GM19025 (cell line): ENCODE data around the gene GPLD1.

Experiments used
- ATAC-seq: cut with Tn5 transposase; IDR thresholded peaks from one replicate; pipeline ENCODE4 v1.9.1; 2021; ENCODE audit warnings: mild to moderate bottlenecking, low read depth, moderate library complexity; ENCODE audit not compliant: unreplicated experiment

The GPLD1 gene

DNA sequence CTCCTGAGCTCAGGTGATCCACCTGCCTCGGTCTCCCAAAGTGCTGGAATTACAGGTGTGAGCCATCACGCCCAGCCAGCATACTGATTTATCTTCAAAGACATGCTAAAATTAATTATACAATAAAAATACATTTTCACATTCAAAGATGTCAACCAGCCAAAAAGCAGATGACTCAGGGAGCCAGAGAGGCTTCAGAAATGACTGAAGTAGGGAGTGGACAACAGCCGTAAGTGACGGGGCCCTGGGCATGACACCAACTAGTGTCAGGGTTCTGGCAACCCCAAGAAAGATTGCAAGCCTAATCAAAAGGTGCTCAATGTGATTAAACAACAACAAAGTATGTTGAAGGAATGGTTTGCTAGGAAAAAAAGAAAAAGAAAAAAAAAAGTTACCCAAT lies 28.4 kb downstream of the GPLD1 start:
- no peak for ATAC-seq

DNA sequence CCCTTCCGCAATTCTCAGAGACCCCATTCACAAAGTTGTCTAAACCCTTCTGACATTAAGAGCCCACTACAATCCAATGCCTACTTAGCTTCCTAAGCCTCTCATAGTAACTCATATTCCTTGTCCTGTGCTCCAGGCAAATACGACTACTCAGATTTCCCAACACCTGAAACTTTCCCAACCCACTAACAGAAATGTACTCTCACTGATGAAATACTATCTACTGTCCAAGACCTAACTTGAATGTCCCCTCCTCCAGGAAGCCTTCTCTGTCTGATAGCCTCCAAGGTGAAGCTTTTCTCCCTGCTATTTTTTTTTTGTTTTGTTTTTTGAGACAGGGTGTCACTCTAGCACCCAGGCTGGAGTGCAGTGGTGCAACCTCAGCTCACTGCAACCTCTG lies 30.4 kb downstream of the GPLD1 start:
- ATAC-seq, result no peak

DNA sequence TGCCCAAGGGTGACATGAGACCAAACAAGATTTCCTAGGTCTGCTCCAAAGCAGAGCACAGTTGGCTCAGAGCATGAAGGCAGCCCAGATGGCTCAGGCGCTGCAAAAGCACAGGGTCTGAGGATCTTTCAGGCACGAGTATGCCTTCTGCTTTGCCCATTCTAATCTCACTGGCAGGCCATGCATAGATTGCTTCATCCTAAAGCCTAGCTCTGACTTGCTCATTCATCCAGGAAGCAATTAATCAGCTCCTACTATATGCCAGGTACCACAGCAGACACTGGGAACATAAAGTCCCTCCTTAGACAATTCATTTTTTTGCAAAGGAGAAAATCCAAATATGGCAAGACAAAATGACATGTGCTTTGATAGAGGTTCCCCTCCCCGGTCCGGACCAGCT lies 31.2 kb downstream of the GPLD1 start:
- ATAC-seq, result no peak

DNA sequence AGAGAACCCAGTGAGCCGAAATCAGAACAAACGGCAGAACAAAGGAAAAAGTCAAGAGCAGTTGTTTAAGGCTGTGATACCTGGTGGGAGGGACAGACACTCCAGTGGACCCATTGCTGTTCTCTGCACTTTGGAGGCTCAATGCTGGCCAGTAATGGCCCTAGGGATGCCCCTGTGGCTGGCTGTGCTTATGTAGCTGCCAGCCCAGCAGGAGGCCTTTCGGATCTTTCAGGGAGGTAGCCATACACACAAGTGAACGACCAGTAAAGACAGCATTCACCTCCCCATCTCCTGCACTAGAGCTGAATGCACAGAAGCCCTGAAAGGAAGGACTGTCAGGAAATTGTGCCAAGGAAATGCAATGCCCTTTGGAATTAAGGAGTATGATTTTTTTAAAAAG lies 34.3 kb downstream of the GPLD1 start:
- no peak for ATAC-seq

DNA sequence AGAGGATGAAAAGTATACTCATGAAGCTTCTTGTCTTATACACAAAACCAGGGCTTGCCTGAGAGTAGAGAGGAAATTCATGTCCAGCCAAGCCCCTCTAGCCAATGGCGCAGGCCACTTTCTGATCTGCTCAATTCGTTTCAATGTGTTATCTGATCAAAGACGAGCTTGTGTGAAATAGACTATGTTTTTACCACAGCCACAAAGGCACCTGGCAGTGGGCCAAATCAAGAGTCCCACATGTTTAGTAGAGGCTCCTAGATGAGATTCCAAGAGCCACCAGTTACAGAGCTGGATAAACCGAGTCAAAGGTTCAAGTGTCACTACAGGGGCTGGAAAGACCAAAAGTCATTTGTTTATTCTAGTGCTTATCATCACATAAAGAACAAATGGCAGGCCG lies 34.9 kb downstream of the GPLD1 start:
- ATAC-seq, result no peak

DNA sequence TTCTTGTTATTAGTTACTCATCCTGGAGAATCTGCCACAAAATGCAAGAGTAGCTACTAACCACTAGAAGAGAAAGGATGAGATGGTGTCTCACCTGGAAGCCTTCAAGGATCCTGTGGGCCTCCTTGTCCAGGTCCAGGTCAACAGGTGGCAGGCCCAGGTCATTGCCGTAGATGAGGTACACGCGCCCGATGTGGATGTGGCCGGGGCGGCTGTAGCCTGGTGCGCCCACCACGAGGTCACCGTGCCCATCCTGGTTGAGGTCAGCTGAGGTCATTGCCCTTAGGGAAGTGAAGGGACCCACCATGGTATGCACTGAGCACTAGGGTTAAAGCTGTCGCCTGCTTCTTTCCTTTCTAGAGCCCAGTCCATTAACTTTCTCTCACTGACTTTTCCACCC lies 35.5 kb downstream of the GPLD1 start:
- ATAC-seq, result no peak

DNA sequence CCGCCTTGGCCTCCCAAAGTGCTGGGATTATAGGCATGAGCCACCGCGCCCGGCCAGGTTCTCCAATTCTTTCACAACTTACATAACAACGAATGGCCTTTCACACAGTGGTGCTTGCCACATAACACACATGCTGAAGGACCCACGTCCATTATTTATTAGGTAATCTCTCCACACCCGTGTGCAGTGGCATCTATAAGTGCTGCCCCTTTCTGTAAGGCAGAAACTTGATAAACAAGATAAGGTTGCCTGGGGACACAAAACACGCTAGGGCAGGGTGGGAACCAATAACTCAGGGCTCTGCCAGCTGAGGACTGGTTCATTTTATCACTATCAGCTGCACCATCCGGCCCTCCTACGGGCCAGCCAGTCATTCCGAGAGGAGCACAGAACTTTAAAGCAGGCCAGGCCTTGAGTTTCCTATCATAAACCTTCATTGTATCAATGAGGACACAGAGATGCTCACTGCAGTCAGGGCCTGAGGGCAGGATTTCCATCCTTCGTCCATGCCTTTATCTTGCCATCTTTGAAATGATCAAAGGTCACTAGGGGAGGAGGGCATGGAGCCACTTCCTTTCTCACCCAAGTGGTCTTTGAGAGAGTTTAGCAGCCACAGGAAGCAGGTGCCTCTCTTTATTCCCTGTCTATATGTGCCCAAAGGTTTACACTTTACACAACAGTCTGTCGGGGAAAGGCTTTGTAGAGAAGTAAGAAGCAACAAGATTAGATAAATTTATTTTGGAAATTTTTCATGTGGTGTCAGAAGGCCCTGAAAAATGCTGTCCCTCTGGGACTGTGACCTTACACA lies 37.6 kb downstream of the GPLD1 start:
- ATAC-seq, result no peak

DNA sequence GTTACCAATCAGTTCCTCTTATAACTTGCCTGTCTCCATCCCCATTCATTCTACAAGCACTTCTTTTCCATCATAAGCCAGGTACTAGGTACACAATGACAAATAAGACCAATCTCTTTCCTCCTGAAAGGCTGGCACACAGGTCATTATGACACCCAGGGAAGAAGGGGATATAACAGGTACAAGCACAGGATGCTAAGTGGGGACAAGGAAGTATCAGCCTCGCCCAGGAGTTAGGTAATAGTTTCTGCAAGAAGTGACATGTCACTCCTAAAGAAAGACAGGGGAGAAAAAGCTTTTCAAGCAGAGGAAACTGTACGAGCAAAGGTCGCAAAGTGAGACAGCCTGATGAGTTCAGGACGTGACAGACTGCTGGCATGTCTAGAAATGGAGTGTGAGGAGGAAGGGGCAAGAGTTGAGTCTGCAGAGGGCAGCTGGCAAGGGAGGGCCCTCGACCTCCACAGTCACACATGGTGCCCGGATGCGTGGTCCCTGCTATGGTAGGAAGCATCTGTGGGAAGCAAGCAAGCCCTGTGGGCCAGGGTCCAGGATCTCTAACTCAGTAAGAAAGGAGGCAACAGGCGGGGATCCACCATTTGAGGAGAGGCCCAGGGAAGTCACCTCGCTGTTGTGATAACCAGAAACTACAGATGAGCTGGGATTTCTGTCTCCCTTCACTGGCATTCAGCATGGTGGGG lies 40.4 kb downstream of the GPLD1 start:
- ATAC-seq, result no peak

DNA sequence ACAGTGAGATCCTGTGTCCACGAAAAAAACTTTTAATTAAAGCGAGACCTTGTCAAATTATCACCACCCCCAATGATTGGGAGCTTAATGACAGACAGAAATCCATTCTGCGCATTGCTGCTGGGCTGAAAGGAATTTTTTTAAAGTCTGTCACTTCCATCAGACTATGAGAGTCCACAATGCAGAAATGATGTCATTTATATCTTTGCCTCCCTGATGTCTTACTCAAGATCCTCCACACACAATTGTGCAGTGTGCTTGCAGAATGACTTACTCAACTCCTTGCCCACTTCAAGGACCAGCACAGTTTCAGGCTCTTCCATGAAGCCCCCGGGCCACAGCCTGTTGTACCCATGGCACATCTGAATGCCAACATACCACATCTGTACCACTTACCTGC lies 41.0 kb downstream of the GPLD1 start:
- ATAC-seq, result no peak

DNA sequence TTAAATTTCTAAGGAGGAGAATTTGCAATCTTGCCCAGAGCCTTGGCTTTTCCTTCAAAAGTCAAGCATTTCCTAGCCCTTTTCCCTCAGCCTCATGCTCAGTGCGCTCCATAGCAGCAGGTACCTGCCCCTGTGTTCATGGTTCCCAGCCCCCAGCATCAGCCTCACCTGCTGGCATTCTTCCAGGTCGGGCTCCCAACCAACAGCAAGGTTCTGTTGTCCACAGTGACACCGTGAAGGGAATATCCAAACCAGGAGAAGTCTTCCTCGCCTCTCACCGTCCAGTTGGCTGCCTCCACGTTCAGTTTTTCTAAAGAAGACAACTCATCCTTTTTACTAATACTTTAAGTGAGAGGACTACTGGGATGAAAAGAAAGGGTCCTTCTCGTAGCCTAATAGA lies 42.7 kb downstream of the GPLD1 start:
- ATAC-seq, result no peak

DNA sequence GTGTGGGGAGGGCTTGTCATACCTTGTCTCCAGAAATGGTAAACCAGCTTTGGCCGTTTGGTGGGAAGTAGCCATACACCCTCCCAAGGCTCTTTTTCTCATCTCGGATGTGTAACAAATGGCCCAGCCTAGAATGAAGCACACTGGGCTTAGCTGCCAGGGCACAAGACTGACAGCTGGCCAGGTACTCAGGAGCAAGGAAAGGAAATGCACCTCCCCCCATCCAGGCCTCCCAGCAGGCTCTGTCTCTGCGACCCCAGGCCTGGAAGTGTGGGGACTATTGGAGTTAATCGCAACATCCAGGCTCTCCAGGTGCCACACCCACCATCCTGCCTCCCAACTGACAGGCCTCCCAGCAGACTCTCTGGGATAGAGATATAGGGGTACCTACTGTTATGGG lies 43.7 kb downstream of the GPLD1 start:
- no peak for ATAC-seq

DNA sequence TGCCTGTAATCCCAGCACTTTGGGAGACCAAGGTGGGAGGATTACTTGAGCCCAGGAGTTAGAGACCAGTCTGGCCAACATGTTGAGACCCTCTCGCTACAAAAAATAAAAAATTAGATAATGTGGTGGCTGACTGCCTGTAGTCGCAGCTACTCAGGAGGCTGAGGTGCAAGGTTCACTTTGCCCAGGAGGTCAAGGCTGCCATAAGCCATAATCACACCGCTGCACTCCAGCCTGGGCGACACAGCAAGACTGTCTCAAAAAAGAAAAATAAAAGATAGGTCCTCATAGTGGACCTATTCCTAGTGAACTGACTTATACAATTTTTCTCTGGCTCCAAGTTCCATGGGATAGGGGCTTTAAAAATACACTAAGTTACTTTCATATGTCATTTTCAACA lies 44.8 kb downstream of the GPLD1 start:
- no peak for ATAC-seq

DNA sequence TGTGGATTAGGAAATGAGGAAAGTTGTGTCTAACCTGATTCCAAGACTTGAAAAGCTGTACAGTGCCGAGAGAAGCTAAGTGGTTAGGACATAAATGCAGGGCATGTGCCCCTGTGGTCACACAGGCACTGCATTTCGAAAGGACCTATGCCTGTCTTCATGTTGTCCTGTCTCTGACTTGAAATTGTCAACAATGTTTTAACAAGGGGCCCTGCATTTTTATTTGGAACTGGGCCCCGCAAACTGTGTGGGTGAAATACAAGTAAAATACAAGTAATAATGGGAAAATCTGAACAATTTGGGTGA lies 47.8 kb downstream of the GPLD1 start:
- no peak for ATAC-seq

DNA sequence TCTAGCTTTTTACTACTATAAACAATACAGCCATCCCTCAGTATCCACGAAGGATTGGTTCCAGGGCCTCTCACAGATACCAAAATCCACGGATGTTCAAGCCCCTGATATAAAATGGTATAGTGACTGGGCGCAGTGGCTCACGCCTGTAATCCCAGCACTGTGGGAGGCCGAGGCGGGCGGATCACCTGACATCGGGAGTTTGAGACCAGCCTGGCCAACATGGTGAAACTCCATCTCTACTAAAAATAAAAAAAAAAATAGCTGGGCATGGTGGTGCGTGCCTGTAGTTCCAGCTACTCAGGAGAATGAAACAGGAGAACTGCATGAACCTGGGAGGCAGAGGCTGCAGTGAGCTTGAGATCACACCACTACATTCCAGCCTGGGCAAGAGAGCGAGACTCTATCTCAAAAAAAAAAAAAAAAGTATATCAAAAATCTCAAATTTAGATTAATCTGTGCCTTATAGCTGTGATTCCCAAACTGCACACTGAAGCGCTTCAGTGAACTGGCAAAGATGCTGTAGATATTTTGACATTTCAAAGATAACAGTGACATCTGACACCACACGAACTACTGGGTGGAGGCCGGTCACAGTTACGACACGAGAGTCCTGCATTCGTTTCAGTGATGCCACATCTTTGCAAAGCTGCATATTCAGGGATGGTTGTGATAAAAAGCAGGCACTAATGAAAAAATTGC lies 48.3 kb downstream of the GPLD1 start:
- ATAC-seq, result no peak

DNA sequence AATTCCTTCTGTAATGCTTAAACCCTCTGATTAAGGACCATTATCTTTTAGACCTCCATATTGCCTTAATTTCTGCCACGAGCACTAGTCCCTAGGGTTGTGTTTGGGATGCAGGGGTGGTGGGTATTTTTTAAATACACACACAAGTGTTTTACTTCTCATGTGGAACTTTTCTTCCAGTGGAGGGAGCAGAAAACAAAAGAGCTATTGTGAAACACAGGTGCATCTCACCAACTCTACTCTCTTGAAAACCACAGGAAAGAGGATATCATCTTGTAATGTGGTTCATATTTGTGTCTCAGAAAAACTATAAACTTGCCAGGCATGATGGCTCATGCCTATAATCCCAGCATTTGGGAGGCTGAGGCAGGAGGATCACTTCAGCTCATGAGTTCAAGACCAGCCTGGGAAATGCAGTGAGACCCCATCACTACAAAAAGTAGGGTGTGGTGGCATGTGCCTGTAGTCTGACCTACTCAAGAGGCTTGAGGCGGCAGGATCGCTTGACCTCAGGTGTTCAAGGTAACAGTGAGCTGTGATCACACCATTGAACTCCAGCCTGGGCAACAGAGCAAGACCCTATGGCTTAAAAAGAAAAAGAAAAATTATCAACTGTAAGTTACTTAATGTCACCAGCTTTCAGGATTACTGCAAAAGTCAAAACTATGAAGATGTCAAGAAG lies 49.4 kb downstream of the GPLD1 start:
- no peak for ATAC-seq

DNA sequence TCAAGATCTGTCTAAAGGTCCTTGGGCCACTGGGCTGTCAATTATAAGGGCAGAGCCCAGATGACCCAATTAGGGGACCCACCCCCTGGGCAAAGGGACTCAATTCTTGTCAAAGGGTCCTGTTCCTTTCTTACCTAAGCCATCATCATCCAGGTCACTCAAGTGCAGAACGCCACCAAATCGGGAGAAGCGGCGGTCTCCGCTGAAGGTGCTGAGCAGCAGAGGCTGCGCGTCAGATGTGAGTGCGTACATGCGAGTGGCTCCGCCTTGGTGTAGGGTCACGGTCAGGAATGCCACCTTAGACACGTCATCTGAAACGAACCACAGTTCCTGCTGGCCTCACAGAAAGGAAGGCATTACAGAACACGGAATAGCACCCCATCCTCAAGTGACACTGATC lies 52.4 kb downstream of the GPLD1 start:
- ATAC-seq, result no peak

DNA sequence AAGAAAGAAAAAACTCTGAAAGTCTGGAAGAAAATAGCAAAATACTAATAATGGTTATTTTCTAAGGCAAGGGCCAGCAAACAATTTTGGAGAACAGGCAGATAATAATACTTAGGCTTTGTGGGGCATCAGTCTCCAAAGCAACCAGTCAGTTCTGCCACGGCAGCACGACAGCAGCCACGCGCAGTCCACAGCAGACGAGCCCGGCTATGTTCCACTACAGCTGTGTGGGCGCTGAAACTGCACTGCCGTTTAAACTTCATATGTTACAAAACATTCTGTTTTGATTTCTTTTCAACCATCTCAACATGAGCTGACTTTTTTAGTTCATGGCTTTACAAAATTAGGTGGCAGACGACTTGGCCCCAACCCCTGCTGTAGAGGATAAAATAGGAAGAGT lies 56.8 kb downstream of the GPLD1 start:
- no peak for ATAC-seq

DNA sequence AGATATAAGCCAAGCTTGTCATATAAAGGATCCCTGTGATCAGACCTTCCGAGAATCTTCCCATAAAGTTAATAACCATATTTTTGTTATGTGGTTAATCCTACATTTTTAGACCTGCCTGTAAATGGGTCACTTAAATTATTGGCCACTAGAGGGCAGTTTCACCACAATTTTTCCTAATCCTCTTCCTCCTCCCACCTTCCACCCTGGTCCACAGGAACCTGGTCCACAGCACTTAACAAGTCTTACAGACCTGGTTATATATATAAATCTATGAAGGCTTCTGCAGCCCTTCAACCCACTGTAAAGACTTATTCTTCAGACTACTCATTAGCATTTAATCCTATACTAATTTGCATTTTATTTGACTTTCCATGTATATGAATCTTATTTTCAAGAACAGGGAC lies 58.3 kb downstream of the GPLD1 start:
- ATAC-seq, result no peak

DNA sequence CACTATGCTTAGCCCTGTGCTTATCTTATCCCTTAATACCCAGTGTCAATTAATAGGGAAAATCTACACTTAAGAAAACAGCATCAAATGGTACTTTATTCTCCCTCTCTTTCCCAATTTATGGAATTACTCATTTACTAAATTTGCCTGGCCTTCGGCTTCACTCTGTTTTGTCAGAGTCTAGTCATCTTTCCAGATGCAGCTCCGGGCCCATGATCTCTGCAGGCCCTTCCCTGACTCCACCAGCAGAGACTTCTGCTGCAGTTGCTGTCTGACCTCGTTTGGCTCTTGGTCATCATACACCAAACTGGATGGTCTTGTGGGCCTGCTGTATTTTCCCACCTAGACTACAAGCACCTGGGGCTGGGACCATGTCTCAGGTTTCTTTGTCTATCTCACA lies 59.3 kb downstream of the GPLD1 start:
- no peak for ATAC-seq

DNA sequence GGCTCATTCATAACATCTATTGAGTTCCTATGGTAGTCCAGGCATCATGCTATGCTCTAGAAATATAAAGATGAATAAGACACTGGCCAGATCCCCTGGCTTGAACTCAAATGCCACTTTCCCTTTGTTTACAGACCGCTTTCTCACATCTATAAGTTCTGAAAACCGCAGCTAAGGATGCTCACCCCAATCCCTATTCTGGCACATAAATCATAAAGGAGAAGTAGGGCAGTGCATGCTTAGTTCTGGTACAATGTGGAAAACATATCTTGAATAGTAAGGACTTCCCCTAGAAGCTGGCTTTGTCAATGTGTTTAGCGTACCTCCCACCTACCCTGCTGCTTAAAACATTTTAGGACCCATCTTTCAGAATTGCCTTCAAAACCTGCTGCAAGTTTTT lies 60.2 kb downstream of the GPLD1 start:
- ATAC-seq, result no peak

DNA sequence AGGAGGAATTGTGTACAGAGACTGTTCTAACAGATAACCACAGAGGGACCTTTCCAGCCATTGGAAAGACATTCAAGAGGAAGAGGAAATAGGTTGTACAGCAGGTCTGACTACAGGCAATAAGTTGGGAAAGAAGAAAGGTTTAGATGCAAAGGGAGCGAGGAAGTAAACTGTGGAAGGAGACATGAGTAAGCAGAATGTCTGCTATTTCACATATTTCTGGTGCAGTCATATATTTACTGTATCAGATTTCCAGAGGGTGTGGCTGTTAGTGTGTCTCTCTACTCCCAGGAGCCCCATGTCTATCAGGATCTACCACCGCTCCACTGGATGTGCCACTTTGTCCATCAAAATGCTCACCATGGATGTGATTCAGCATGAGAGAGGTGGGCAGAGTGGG lies 60.8 kb downstream of the GPLD1 start:
- no peak for ATAC-seq
